ENCODE data around the gene TRAPPC6A. TPM values are rescaled to one million over a fixed set of nuclear protein-coding genes. Genes with fewer than 3 reads are reported as not detected.

Gene TRAPPC6A
- total and polyA plus RNA-seq, 2 experiments from 2014 or later, result 29.4 to 74.7 TPM

DNA sequence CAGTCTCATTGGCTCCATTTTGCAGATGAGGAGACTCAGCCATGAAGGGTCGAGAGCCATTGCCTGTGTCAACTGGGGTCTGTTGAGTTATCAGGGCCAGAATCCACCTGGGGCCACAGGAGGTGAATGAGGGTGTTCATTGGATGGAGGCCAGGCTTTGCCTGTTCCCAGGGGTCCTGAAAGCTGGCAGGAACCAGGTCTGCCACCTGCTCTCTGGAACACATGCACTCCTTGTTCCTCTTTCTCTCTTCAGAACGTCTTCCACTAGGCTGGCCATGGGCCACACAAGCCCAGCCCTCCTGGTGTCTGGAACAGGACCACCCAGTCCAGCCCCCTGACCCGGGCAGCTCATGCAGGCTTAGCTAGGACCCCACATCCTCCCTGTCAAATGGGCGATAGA is 63.9 kb downstream of the TRAPPC6A start:
- no peak overlapping the region for H3K4me3 ChIP-seq
- no peaks in the 10 kb centered on the region; the same call in 1 of the 2 replicates for H3K4me1 ChIP-seq (ENCODE audit: insufficient read depth)
- no peaks in the 10 kb centered on the region for H3K36me3 ChIP-seq (ENCODE audit: insufficient read depth)
- H3K27ac Mint-ChIP-seq, result no peak overlapping the region
- H2AFZ ChIP-seq, result no peak overlapping the region
- no peaks in the 10 kb centered on the region for H3K9me2 ChIP-seq (ENCODE audit: insufficient read depth)
- no peak overlapping the region for H3K4me3 Mint-ChIP-seq
- H3K9me3 Mint-ChIP-seq, result no peaks in the 10 kb centered on the region
- peaks cover 57% of the 10 kb centered on the region for H4K20me1 ChIP-seq (replicated peaks; ENCODE audit: insufficient read depth)
- ATAC-seq (no peak), DNase-seq (ENCODE audit: low spot score) (no peak)
- H3K79me2 ChIP-seq (replicated peaks; ENCODE audit: insufficient read depth), result peaks cover 87% of the 10 kb centered on the region
- no peak overlapping the region for H3K27ac ChIP-seq (ENCODE audit: low read depth)
- H3K36me3 Mint-ChIP-seq (ENCODE audit: low read depth), result no peaks in the 10 kb centered on the region; the same call in 2 of the 3 replicates
- no peaks in the 10 kb centered on the region for H3F3A ChIP-seq (replicated peaks; ENCODE audit: low read depth)
- H3K27me3 Mint-ChIP-seq (ENCODE audit: insufficient read depth, low read depth, poor library complexity), result peaks cover 12% of the 10 kb centered on the region
- H3K4me1 Mint-ChIP-seq, result peaks cover 9% of the 10 kb centered on the region
- TF ChIP-seq ETS1 (IDR thresholded peaks at IDR 0.05) (no peak), JUNB (IDR thresholded peaks at IDR 0.05; ENCODE audit: unreplicated experiment) (no peak), ZNF331 (CRISPR knock-in tag; IDR thresholded peaks at IDR 0.05; ENCODE audit: low read depth) (no peak), CTCF (conservative IDR thresholded peaks at IDR 0.05; ENCODE audit: low read depth in 2 of 2) (no peak), ZNF114 (CRISPR knock-in tag; IDR thresholded peaks at IDR 0.05) (no peak), REST (IDR thresholded peaks at IDR 0.05; ENCODE audit: unreplicated experiment) (no peak)
- no peak overlapping the region for H3K4me2 ChIP-seq
- H3K27me3 ChIP-seq (ENCODE audit: insufficient read depth), result no peaks in the 10 kb centered on the region

GRCh38 chr19:45113628-45114027 is 64.4 kb downstream of the TRAPPC6A start:
- Histone ChIP-seq H3K4me1 (ENCODE audit: insufficient read depth) (no peaks in the 10 kb centered on the region; the same call in 1 of the 2 replicates), H2AFZ (no peak overlapping the region), H3F3A (replicated peaks; ENCODE audit: low read depth) (no peaks in the 10 kb centered on the region), H4K20me1 (replicated peaks; ENCODE audit: insufficient read depth) (peaks cover 58% of the 10 kb centered on the region), H3K4me3 (no peak overlapping the region), H3K9me2 (ENCODE audit: insufficient read depth) (no peaks in the 10 kb centered on the region), H3K36me3 (ENCODE audit: insufficient read depth) (no peaks in the 10 kb centered on the region), H3K79me2 (replicated peaks; ENCODE audit: insufficient read depth) (peaks cover 88% of the 10 kb centered on the region), H3K4me2 (no peak overlapping the region), H3K27me3 (ENCODE audit: insufficient read depth) (no peaks in the 10 kb centered on the region), H3K27ac (ENCODE audit: low read depth) (no peak overlapping the region)
- Mint-ChIP-seq H3K4me1 (peaks cover 9% of the 10 kb centered on the region), H3K27ac (no peak overlapping the region), H3K9me3 (no peaks in the 10 kb centered on the region), H3K4me3 (no peak overlapping the region), H3K27me3 (ENCODE audit: insufficient read depth, low read depth, poor library complexity) (peaks cover 8% of the 10 kb centered on the region), H3K36me3 (ENCODE audit: low read depth) (no peaks in the 10 kb centered on the region; the same call in 2 of the 3 replicates)
- ATAC-seq (no peak; the same call in 2 of the 3 replicates), DNase-seq (ENCODE audit: low spot score) (peak; percentile 35)
- TF ChIP-seq ZNF331 (CRISPR knock-in tag; IDR thresholded peaks at IDR 0.05; ENCODE audit: low read depth), result no peak
- no peak for TF ChIP-seq ZNF114 (CRISPR knock-in tag; IDR thresholded peaks at IDR 0.05)
- no peak for TF ChIP-seq CTCF (conservative IDR thresholded peaks at IDR 0.05; ENCODE audit: low read depth in 2 of 2)
- no peak for TF ChIP-seq REST (IDR thresholded peaks at IDR 0.05; ENCODE audit: unreplicated experiment)
- no peak for TF ChIP-seq POLR2AphosphoS5 (IDR thresholded peaks at IDR 0.05; ENCODE audit: low read depth)
- no peak for TF ChIP-seq JUNB (IDR thresholded peaks at IDR 0.05; ENCODE audit: unreplicated experiment)
